Pancreas (tissue), 10 donors: ENCODE measurements around the gene MCRS1. TPM values are rescaled to one million over a fixed set of nuclear protein-coding genes. Genes with fewer than 3 reads are reported as not detected.
"Not testable (repeated sequence)": the region's sequence is repeated elsewhere in the genome, so short reads cannot be mapped to it uniquely, and the experiment has no call there.

Experiments used
- ATAC-seq, 4 donors: fragments of 200-7000 bp; cut with Tn5 transposase; one replicate each; pipeline versions ENCODE4 v1.8.0 to v1.9.1; 2020; ENCODE audit warnings: mild to moderate bottlenecking in 4 of 4, moderate library complexity in 4 of 4
- DNase-seq, 6 donors: peaks; one replicate each; pipeline ENCODE4 v3.0.0-alpha.2; 2020
- FAIRE-seq: peaks from 2 replicates; lab custom pipeline; 2012; peaks lifted over from hg19 to GRCh38; lab: Jason Lieb, UNC
- H3K27ac ChIP-seq, 4 donors: fragments of 200-600 bp; sonication (generic); 1 replicate in 3 of 4; 2 replicates in 1 of 4; pipeline versions ENCODE4 v1.5.0 to v1.8.0; 2020
- H3K27me3 ChIP-seq, 4 donors: fragments of 200-600 bp; one replicate each; pipeline ENCODE4 v1.8.0; 2021
- H3K36me3 ChIP-seq, 3 donors: fragments of 200-600 bp; sonication (generic) in 1 of 3; one replicate each; pipeline versions ENCODE4 v1.5.0 to v1.8.0; 2020 to 2021
- H3K4me1 ChIP-seq, 3 donors: fragments of 200-600 bp; one replicate each; pipeline ENCODE4 v1.8.0; 2021
- H3K4me3 ChIP-seq, 4 donors: fragments of 200-600 bp; sonication (generic) in 2 of 4; one replicate each; pipeline versions ENCODE4 v1.5.0 to v1.8.0; 2020 to 2021
- H3K9me3 ChIP-seq, 4 donors: fragments of 200-600 bp; one replicate each; pipeline ENCODE4 v1.8.0; 2021
- CTCF ChIP-seq, 4 donors: fragments of 200-600 bp; sonication (generic) in 3 of 4; IDR thresholded peaks; one replicate each; pipeline versions ENCODE4 v1.5.0 to v1.8.0; 2021; ENCODE audit warnings: antibody characterized with exemption in 4 of 4
- WGBS, 2 donors: extraction: QIAGEN DNeasy Blood & Tissue Kit; methylation state at CpG; one replicate each; pipeline ENCODE4 v1.1.7; 2013; 5-methylcytosine and 5-hydroxymethylcytosine counted together
- intact Hi-C, 3 donors: fragments of 100-400 bp; cut with DNase I; formaldehyde crosslinking; loops; one replicate each; pipeline versions ENCODE4 v1.11.1 to v1.14.2; 2022
- polyA plus RNA-seq, 2 donors: library from polyadenylated mRNA; stranded (reverse); fragments of 200-250 nt; gene quantifications; one replicate each; pipeline ENCODE4 v1.2.3, GENCODE V29; 2013
- total RNA-seq, 6 donors: library from RNA; stranded (reverse); fragmentation: NEBNext Ultra II Directional in 4 of 6; extraction: Animal tissue kit (Norgen Biotek cat#: 25700) in 4 of 6; gene quantifications; one replicate each; pipeline versions ENCODE4 v1.2.1 to v1.2.4, GENCODE V29; 2021 to 2023
- donor health status: healthy with polysubstance abuse.
- donor health status: DM: no; HTN: no; CAD: no; lungs with moderate emphysema.
- donor health status: DM: no; HTN: no; CAD: no.
- donor health status: control.
- donor health status: control.
- donor health status: Bipolar disorder and iron deficiency.
- donor health status: DM: yes; HTN: yes; CAD: no.
- donor health status: DM: no; HTN: no; CAD: no.
- donor health status: DM: no; HTN: no; CAD: no.
- donor health status: DM: yes; HTN: yes; CAD: no.

The MCRS1 gene
- total and polyA plus RNA-seq, 8 donors: 19.3 to 71.0 (median 25.9) TPM

- H3K27ac ChIP-seq: no peak overlapping the region
- ATAC-seq (no peak), FAIRE-seq (no peak), DNase-seq (no peak)
- H3K27me3 ChIP-seq: no peaks in the 10 kb centered on the region
- H3K4me3 ChIP-seq: no peak overlapping the region
- intact Hi-C loops: no loop called here
- WGBS, 2 donors: 72 to 87% methylated on average over 1 of the region's 1 CpG
- no peaks in the 10 kb centered on the region for H3K9me3 ChIP-seq
- H3K36me3 ChIP-seq: no peaks in the 10 kb centered on the region
- no peak for TF ChIP-seq CTCF (IDR thresholded peaks at IDR 0.05)
- H3K4me1 ChIP-seq: peaks cover 0 to 6% (median 0%) of the 10 kb centered on the region in 3 donors
These were observed 41.9 kb upstream of the MCRS1 start for GRCh38 chr12:49609875-49610154.

- Histone ChIP-seq H3K9me3 (no peaks in the 10 kb centered on the region), H3K4me3 (no peak overlapping the region), H3K27me3 (no peaks in the 10 kb centered on the region), H3K27ac (no peak overlapping the region), H3K36me3 (no peaks in the 10 kb centered on the region), H3K4me1 (peaks cover 0 to 6% (median 0%) of the 10 kb centered on the region in 3 donors)
- ATAC-seq (no peak), DNase-seq (no peak), FAIRE-seq (no peak)
- WGBS, 2 donors: 88 to 92% methylated on average over 2 of the region's 2 CpGs
- intact Hi-C loops: no loop called here
- TF ChIP-seq CTCF (IDR thresholded peaks at IDR 0.05): no peak
These were observed 41.3 kb upstream of the MCRS1 start for GRCh38 chr12:49609059-49609874.

GRCh38 chr12:49605539-49605938 is 37.6 kb upstream of the MCRS1 start, which contains the start of gene FAM186B:
Gene FAM186B, minus strand, starts transcription at chr12:49605639. Its CDS starts 162 bp downstream, at chr12:49605477.
- H3K4me1 ChIP-seq, H3K36me3 ChIP-seq, H3K4me3 ChIP-seq, H3K9me3 ChIP-seq, H3K27ac ChIP-seq, H3K27me3 ChIP-seq, ATAC-seq, intact Hi-C loops, FAIRE-seq, DNase-seq: not testable (repeated sequence)
- WGBS, 2 donors: 94 to 98% methylated on average over 4 of the region's 4 CpGs

- H3K36me3 ChIP-seq: no peaks in the 10 kb centered on the region
- H3K27ac ChIP-seq: no peak overlapping the region
- 69 to 84% methylated on average over 5 of the region's 5 CpGs for WGBS, 2 donors
- ATAC-seq: no peak
- intact Hi-C loops: no loop called here
- no peak for FAIRE-seq
- peaks cover 0 to 6% (median 0%) of the 10 kb centered on the region in 3 donors for H3K4me1 ChIP-seq
- DNase-seq: no peak
- no peak for TF ChIP-seq CTCF (IDR thresholded peaks at IDR 0.05)
- no peaks in the 10 kb centered on the region for H3K9me3 ChIP-seq
- H3K27me3 ChIP-seq: no peaks in the 10 kb centered on the region
- no peak overlapping the region for H3K4me3 ChIP-seq
These were observed 36.9 kb upstream of the MCRS1 start for GRCh38 chr12:49604856-49605255.

GRCh38 chr12:49603721-49604120 is 35.8 kb upstream of the MCRS1 start:
- FAIRE-seq: no peak
- TF ChIP-seq CTCF (IDR thresholded peaks at IDR 0.05): no peak
- ATAC-seq: no peak
- WGBS, 2 donors: 75 to 79% methylated on average over 1 of the region's 1 CpG
- Histone ChIP-seq H3K4me3 (no peak overlapping the region), H3K36me3 (no peaks in the 10 kb centered on the region), H3K27me3 (no peaks in the 10 kb centered on the region), H3K9me3 (no peaks in the 10 kb centered on the region), H3K27ac (no peak overlapping the region), H3K4me1 (peaks cover 0 to 6% (median 0%) of the 10 kb centered on the region in 3 donors)
- no peak for DNase-seq
- intact Hi-C loops: no loop called here
